DOHH2 (cell line): ENCODE data around the gene EML6.

Experiments used
- H3F3A ChIP-seq: fragments of 200-600 bp; sonication (generic), shearing (Covaris generic); 2 replicates; pipeline ENCODE4 v1.6.0; 2016; ENCODE audit warnings: antibody characterized with exemption, mild to moderate bottlenecking; ENCODE audit not compliant: control insufficient read depth, insufficient read depth
- H3K27ac ChIP-seq: fragments of 200-600 bp; sonication (generic); 2 replicates; pipeline ENCODE4 v1.5.1; 2014; ENCODE audit warnings: low read depth, mild to moderate bottlenecking, low read length, moderate library complexity
- H3K27me3 ChIP-seq: fragments of 200-600 bp; sonication (generic); 2 replicates; pipeline ENCODE4 v1.6.1; 2014; ENCODE audit warnings: mild to moderate bottlenecking, low read length, mixed read lengths; ENCODE audit not compliant: control insufficient read depth
- H3K36me3 ChIP-seq: fragments of 200-600 bp; sonication (generic); 2 replicates; pipeline ENCODE4 v1.6.1; 2014; ENCODE audit warnings: mild to moderate bottlenecking, low read length, moderate library complexity, mixed read lengths; ENCODE audit not compliant: control insufficient read depth
- H3K4me1 ChIP-seq: fragments of 200-600 bp; sonication (generic); 2 replicates; pipeline ENCODE4 v1.6.1; 2014; ENCODE audit warnings: mild to moderate bottlenecking, low read length, mixed read lengths; ENCODE audit not compliant: control insufficient read depth
- H3K4me2 ChIP-seq: fragments of 200-600 bp; sonication (generic); 2 replicates; pipeline ENCODE4 v1.6.0; 2014; ENCODE audit warnings: mild to moderate bottlenecking, low read length, moderate library complexity
- H3K4me3 ChIP-seq: fragments of 200-600 bp; sonication (generic); 2 replicates; pipeline ENCODE4 v1.5.1; 2014; ENCODE audit warnings: mild to moderate bottlenecking, low read length, mixed read lengths
- H3K79me2 ChIP-seq: fragments of 200-600 bp; sonication (generic); 2 replicates; pipeline ENCODE4 v1.6.1; 2014; ENCODE audit warnings: mild to moderate bottlenecking, low read length, mixed read lengths; ENCODE audit not compliant: control insufficient read depth
- H3K9me2 ChIP-seq: fragments of 200-600 bp; sonication (generic); replicated peaks from 2 replicates; pipeline ENCODE4 v1.6.1; 2014; ENCODE audit warnings: mild to moderate bottlenecking, low read length, mixed read lengths; ENCODE audit not compliant: control insufficient read depth
- H3K9me3 ChIP-seq: fragments of 200-600 bp; sonication (generic); 2 replicates; pipeline ENCODE4 v1.6.1; 2014; ENCODE audit warnings: antibody characterized with exemption, low read length, mixed read lengths; ENCODE audit not compliant: control insufficient read depth, insufficient read depth
- H4K20me1 ChIP-seq: fragments of 200-600 bp; sonication (generic); 2 replicates; pipeline ENCODE4 v1.6.0; 2014; ENCODE audit warnings: low read depth, mild to moderate bottlenecking, antibody characterized with exemption, low read length, moderate library complexity; ENCODE audit not compliant: control insufficient read depth, insufficient read depth
- CTCF ChIP-seq: fragments of 200-600 bp; sonication (generic); IDR thresholded peaks from one replicate; pipeline ENCODE4 v1.5.1; 2014; ENCODE audit warnings: antibody characterized with exemption, mild to moderate bottlenecking, low read depth, low read length; ENCODE audit not compliant: poor library complexity, severe bottlenecking
- EZH2phosphoT487 ChIP-seq: fragments of 200-600 bp; sonication (generic); IDR thresholded peaks from 2 replicates; pipeline ENCODE4 v1.6.1; 2017; ENCODE audit warnings: borderline replicate concordance, mild to moderate bottlenecking, antibody characterized with exemption, low read length, moderate library complexity, mixed read lengths

EML6 gene

DNA sequence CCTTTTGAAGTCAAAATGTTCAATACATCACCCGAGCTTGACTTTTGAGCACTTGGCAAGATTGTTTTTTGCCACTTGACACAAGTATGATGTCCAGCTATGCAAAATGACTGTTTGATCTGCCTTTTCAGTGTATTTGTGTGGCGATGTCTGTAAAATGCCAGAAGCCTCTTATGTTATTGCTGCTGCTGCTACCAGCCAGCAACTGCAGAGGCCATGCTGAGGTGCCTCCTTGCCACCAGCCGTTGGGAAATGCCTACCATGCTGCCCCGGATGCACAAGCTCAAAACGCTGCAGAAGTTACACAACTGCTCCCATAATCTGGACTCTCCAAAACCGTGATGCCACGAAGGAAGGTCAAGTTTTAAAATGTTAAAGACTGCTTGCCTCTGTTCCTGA lies 246.5 kb downstream of the EML6 start:
- no peaks in the 10 kb centered on the region; the same call in none of the 2 replicates for H3F3A ChIP-seq
- H4K20me1 ChIP-seq = no peaks in the 10 kb centered on the region
- peaks cover 61% of the 10 kb centered on the region for H3K36me3 ChIP-seq

GRCh38 chr2:54975175-54975574 lies 251.7 kb downstream of the EML6 start:
- no peaks in the 10 kb centered on the region for H4K20me1 ChIP-seq

More for the DNA sequence above, 246.5 kb downstream of the EML6 start:
- no peak for TF ChIP-seq EZH2phosphoT487
- TF ChIP-seq CTCF = no peak
- H3K79me2 ChIP-seq = no peaks in the 10 kb centered on the region
- no peak overlapping the region for H3K27ac ChIP-seq
- no peaks in the 10 kb centered on the region for H3K4me1 ChIP-seq
- H3K9me3 ChIP-seq = no peaks in the 10 kb centered on the region
- H3K27me3 ChIP-seq = no peaks in the 10 kb centered on the region
- no peak overlapping the region for H3K4me3 ChIP-seq
- no peaks in the 10 kb centered on the region for H3K9me2 ChIP-seq
- H3K4me2 ChIP-seq = no peak overlapping the region

GRCh38 chr2:54975598-54976492 lies 252.4 kb downstream of the EML6 start:
- Histone ChIP-seq H3K9me2 (no peaks in the 10 kb centered on the region), H3K4me2 (no peak overlapping the region), H3K27ac (no peak overlapping the region), H3K27me3 (no peaks in the 10 kb centered on the region), H3F3A (no peaks in the 10 kb centered on the region; the same call in none of the 2 replicates), H3K36me3 (peaks cover 53% of the 10 kb centered on the region), H3K79me2 (0 out of 2 replicates have a peak, but pooled peaks cover 13% of the 10 kb centered on the region), H4K20me1 (no peaks in the 10 kb centered on the region), H3K4me3 (no peak overlapping the region), H3K4me1 (peaks cover 13% of the 10 kb centered on the region), H3K9me3 (no peaks in the 10 kb centered on the region)
- TF ChIP-seq EZH2phosphoT487 (no peak), CTCF (no peak)

More at GRCh38 chr2:54975175-54975574, 251.7 kb downstream of the EML6 start:
- 0 out of 2 replicates have a peak, but pooled peaks cover 13% of the 10 kb centered on the region for H3K79me2 ChIP-seq
- no peaks in the 10 kb centered on the region for H3K27me3 ChIP-seq
- peaks cover 57% of the 10 kb centered on the region for H3K36me3 ChIP-seq
- no peaks in the 10 kb centered on the region for H3K9me2 ChIP-seq
- H3K4me3 ChIP-seq = no peak overlapping the region
- no peak overlapping the region for H3K27ac ChIP-seq
- no peak overlapping the region for H3K4me2 ChIP-seq
- no peaks in the 10 kb centered on the region; the same call in none of the 2 replicates for H3F3A ChIP-seq
- TF ChIP-seq EZH2phosphoT487 = no peak
- TF ChIP-seq CTCF = no peak
- H3K9me3 ChIP-seq = no peaks in the 10 kb centered on the region
- peaks cover 13% of the 10 kb centered on the region for H3K4me1 ChIP-seq
